SK-N-MC (cell line): Measurements from ENCODE around the gene MCRIP2.

Experiments
- DNase-seq: peaks from one replicate; pipeline ENCODE4 v3.0.0-alpha.2; 2011; ENCODE audit warnings: low read depth, low spot score
- H3K27ac ChIP-seq: fragments of 200-600 bp; sonication (generic); 2 replicates; pipeline ENCODE4 v1.5.1; 2016; ENCODE audit warnings: mixed run types
- H3K36me3 ChIP-seq: fragments of 200-600 bp; sonication (generic); 2 replicates; pipeline ENCODE4 v1.6.1; 2017; ENCODE audit warnings: antibody characterized with exemption, low read length, mixed read lengths; ENCODE audit not compliant: insufficient read depth
- H3K4me3 ChIP-seq: fragments of 200-600 bp; sonication (generic); 2 replicates; pipeline ENCODE4 v1.5.1; 2016
- H3K9ac ChIP-seq: fragments of 200-600 bp; sonication (generic); 2 replicates; pipeline ENCODE4 v1.8.0; 2017; ENCODE audit warnings: mixed run types, mixed read lengths; ENCODE audit not compliant: insufficient read length
- H3K9me3 ChIP-seq: fragments of 200-600 bp; sonication (generic); 2 replicates; pipeline ENCODE4 v1.6.1; 2017; ENCODE audit warnings: low read depth, mild to moderate bottlenecking, antibody characterized with exemption, low read length, moderate library complexity, mixed read lengths
- EZH2 ChIP-seq: fragments of 200-600 bp; sonication (generic); IDR thresholded peaks from one replicate; pipeline ENCODE4 v1.6.1; 2017; ENCODE audit warnings: antibody characterized with exemption
- FOXP2 ChIP-seq: optimal IDR thresholded peaks from 2 replicates; pipeline ENCODE3; 2011; ENCODE audit warnings: mild to moderate bottlenecking, moderate library complexity; ENCODE audit not compliant: insufficient read depth; ENCODE audit errors: extremely low read length, control extremely low read depth
- POLR2AphosphoS5 ChIP-seq: IDR thresholded peaks from 2 replicates; pipeline ENCODE4 v1.6.1; 2012; ENCODE audit warnings: mild to moderate bottlenecking, low read depth, low read length, borderline replicate concordance

MCRIP2 gene

GRCh38 chr16:609984-610383, 31.6 kb upstream of the MCRIP2 start:
- Histone ChIP-seq H3K9me3 (no peaks in the 10 kb centered on the region), H3K9ac (no peak overlapping the region), H3K27ac (no peak overlapping the region), H3K36me3 (no peaks in the 10 kb centered on the region), H3K4me3 (no peak overlapping the region)
- TF ChIP-seq EZH2, result no peak
- no peak for TF ChIP-seq FOXP2
- TF ChIP-seq POLR2AphosphoS5, result no peak
- no peak for DNase-seq

- H3K27ac ChIP-seq, result no peak overlapping the region
- TF ChIP-seq EZH2 (no peak), POLR2AphosphoS5 (no peak), FOXP2 (no peak)
- H3K9ac ChIP-seq, result no peak overlapping the region
- no peaks in the 10 kb centered on the region for H3K36me3 ChIP-seq
- no peaks in the 10 kb centered on the region for H3K9me3 ChIP-seq
- no peak for DNase-seq
- no peak overlapping the region for H3K4me3 ChIP-seq
These were observed 30.9 kb upstream of the MCRIP2 start for GRCh38 chr16:610513-611381.

- Histone ChIP-seq H3K36me3 (no peaks in the 10 kb centered on the region), H3K27ac (no peak overlapping the region), H3K9me3 (no peaks in the 10 kb centered on the region), H3K4me3 (no peak overlapping the region), H3K9ac (no peak overlapping the region)
- no peak for DNase-seq
- TF ChIP-seq FOXP2 (no peak), EZH2 (no peak), POLR2AphosphoS5 (no peak)
These were observed 26.5 kb upstream of the MCRIP2 start for GRCh38 chr16:615122-615521.

- H3K9me3 ChIP-seq, result no peaks in the 10 kb centered on the region
- no peak for TF ChIP-seq POLR2AphosphoS5
- TF ChIP-seq EZH2, result no peak
- no peak overlapping the region for H3K27ac ChIP-seq
- H3K9ac ChIP-seq, result no peak overlapping the region
- DNase-seq, result no peak
- no peak overlapping the region for H3K4me3 ChIP-seq
- no peaks in the 10 kb centered on the region for H3K36me3 ChIP-seq
These were observed 24.7 kb upstream of the MCRIP2 start for GRCh38 chr16:616733-617586.

- Histone ChIP-seq H3K27ac (no peak overlapping the region), H3K36me3 (no peaks in the 10 kb centered on the region), H3K9ac (no peak overlapping the region), H3K4me3 (no peak overlapping the region), H3K9me3 (no peaks in the 10 kb centered on the region)
- no peak for DNase-seq
- TF ChIP-seq EZH2, result no peak
- TF ChIP-seq FOXP2, result no peak
- TF ChIP-seq POLR2AphosphoS5, result no peak
These were observed 23.8 kb upstream of the MCRIP2 start for GRCh38 chr16:617855-618254.

- no peaks in the 10 kb centered on the region for H3K36me3 ChIP-seq
- H3K9me3 ChIP-seq, result no peaks in the 10 kb centered on the region
- TF ChIP-seq EZH2 (no peak), FOXP2 (no peak), POLR2AphosphoS5 (no peak)
- no peak overlapping the region for H3K9ac ChIP-seq
- no peak overlapping the region for H3K4me3 ChIP-seq
- no peak for DNase-seq
- no peak overlapping the region for H3K27ac ChIP-seq
These were observed 22.0 kb upstream of the MCRIP2 start for GRCh38 chr16:619476-620100.

- TF ChIP-seq FOXP2 (no peak), EZH2 (no peak), POLR2AphosphoS5 (no peak)
- Histone ChIP-seq H3K4me3 (no peak overlapping the region), H3K36me3 (no peaks in the 10 kb centered on the region), H3K9me3 (no peaks in the 10 kb centered on the region), H3K27ac (no peak overlapping the region), H3K9ac (no peak overlapping the region)
- no peak for DNase-seq
These were observed 20.7 kb upstream of the MCRIP2 start for GRCh38 chr16:620700-621525.
